Right forelimb (tissue), 1 donor: ENCODE measurements around the gene FHL1.
"Not testable (repeated sequence)": the region's sequence is repeated elsewhere in the genome, so short reads cannot be mapped to it uniquely, and the experiment has no call there.

Experiments used
- DNase-seq: peaks from one replicate; pipeline ENCODE4 v3.0.0-alpha.2; 2018

The FHL1 gene

GRCh38 chrX:136147976-136148375 is 643 bp downstream of the FHL1 start:
- peak; percentile 48 for DNase-seq

GRCh38 chrX:136148391-136148790 is 1.1 kb downstream of the FHL1 start:
- peak; percentile 41 for DNase-seq

- DNase-seq, result no peak
These were observed 7.7 kb downstream of the FHL1 start for GRCh38 chrX:136154998-136155397.

- DNase-seq, result no peak
These were observed 9.3 kb downstream of the FHL1 start for GRCh38 chrX:136156560-136157117.

GRCh38 chrX:136157187-136157586 is 9.9 kb downstream of the FHL1 start:
- DNase-seq, result no peak

- no peak for DNase-seq
These were observed 11.4 kb downstream of the FHL1 start for GRCh38 chrX:136158685-136159084.

GRCh38 chrX:136159611-136160025 is 12.3 kb downstream of the FHL1 start:
- DNase-seq, result no peak

GRCh38 chrX:136162827-136163570 is 15.7 kb downstream of the FHL1 start:
- DNase-seq, result peak; percentile 45

GRCh38 chrX:136163689-136164088 is 16.4 kb downstream of the FHL1 start:
- DNase-seq, result no peak

- no peak for DNase-seq
These were observed 18.1 kb downstream of the FHL1 start for GRCh38 chrX:136165406-136165805.

- no peak for DNase-seq
These were observed 19.0 kb downstream of the FHL1 start for GRCh38 chrX:136166221-136166855.

GRCh38 chrX:136167989-136168388 is 20.7 kb downstream of the FHL1 start:
- DNase-seq, result not testable (repeated sequence)

- DNase-seq, result peak; percentile 47
These were observed 21.8 kb downstream of the FHL1 start for GRCh38 chrX:136168929-136169735.

- DNase-seq, result no peak
These were observed 22.9 kb downstream of the FHL1 start for GRCh38 chrX:136170139-136170800.

- DNase-seq, result no peak
These were observed 24.1 kb downstream of the FHL1 start for GRCh38 chrX:136171420-136171819.

GRCh38 chrX:136176399-136176825 is 29.1 kb downstream of the FHL1 start:
- no peak for DNase-seq

GRCh38 chrX:136179133-136179532 is 31.8 kb downstream of the FHL1 start:
- no peak for DNase-seq

GRCh38 chrX:136182414-136182813 is 35.1 kb downstream of the FHL1 start:
- DNase-seq, result peak; percentile 59

GRCh38 chrX:136183172-136183571 is 35.8 kb downstream of the FHL1 start:
- DNase-seq, result no peak

GRCh38 chrX:136183917-136184316 is 36.6 kb downstream of the FHL1 start:
- DNase-seq, result no peak

- DNase-seq, result no peak
These were observed 38.2 kb downstream of the FHL1 start for GRCh38 chrX:136185401-136186022.

- DNase-seq, result no peak
These were observed 38.7 kb downstream of the FHL1 start for GRCh38 chrX:136186023-136186413.
